RKO (cell line): Measurements from ENCODE around the gene CKMT2.

ENCODE experiments used
- DNase-seq: peaks from one replicate; pipeline ENCODE4 v3.0.0-alpha.2; 2016; ENCODE audit warnings: low spot score

CKMT2 gene

DNA sequence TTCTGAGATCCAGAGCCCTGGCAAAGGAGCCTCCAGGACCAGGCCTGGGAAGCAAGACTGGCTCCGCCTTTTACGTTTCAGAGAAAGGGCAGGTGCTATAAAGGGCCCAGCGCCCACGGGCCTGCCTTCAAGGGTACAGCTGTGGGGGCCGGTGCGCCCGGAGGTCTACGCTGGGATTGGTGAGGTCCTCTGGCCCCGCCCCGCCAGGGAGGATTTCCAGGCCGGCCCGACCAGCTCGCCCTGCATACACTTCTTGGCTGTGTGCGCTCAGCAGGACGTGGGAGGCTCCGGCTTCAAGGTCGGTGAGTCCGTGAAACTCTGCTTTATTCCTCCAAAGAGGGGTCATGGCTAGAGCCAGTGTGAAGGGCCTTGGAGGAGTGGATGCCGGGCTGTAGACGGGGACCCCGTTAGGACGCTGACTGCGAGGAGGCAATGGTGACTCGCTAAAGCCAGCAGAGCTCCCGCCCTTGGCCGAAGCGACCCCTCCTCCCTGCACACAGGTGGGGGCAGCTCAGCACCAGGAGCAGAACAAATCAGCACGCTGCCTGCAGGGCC lies at the start of gene CKMT2:
Gene CKMT2 (plus strand): TSS at position 243 of the 555 bp plus-strand sequence. CDS start 17,811 bp downstream, outside the sequence.
- DNase-seq: no peak

DNA sequence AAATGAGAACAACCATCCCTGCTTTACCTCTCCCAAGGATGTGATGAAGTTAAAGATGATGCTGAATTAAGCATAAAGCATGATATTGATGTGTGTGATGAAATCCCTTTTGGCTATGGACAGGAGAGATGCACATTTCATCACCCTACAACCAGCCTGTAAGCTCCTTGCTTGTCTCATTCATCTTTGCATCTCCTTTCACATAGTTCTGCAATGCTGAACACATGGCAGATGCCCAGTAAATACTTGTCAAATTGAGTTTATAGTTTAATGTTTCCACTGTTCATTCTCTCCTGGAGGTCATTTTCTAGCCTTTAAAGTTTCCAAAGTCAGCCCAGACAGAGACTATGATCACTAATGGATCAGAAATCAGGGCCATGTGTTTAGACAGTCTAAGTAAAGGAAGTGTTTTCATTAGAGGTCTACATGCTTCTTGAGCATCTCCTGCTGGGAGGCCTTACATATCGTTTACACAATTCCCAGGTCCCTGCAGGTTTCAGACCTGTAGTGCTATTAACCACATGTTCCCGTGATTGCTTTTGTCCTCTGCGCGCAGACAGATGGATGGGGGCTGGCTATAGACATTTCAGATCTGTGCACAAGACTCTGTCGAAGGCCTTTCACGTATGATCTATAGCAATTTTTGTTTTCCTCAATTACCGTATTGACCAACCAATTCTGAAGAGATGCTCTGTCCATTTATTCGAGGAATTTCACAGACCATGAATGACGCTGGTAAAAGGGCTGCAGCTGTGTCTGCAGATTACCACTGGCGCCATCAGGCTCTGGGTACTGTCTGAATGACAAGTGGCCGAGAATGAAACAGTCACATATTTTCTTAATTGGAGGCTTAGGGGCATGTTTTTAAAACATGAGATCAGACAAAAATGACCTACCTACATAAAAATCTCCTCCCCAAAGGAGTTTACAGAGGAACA lies 49.0 kb upstream of the CKMT2 start:
- DNase-seq: no peak

DNA sequence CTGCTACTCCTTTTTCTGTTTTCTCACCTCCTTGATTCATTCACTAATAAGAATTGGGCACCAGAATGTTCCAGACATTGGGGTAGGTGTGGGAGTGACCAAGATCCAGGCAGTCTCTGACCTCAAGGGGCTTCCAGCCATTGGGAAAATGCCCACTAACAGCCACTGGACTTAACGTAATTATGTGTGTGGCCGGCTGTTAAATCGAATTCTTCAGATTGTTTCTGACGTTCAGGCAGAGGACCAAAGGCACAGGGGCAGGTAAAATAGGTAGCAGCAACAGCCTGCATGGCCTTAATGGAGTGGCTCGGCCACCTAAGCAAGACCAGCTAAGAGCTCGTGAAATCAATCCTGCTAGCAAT lies 48.4 kb upstream of the CKMT2 start:
- no peak for DNase-seq

DNA sequence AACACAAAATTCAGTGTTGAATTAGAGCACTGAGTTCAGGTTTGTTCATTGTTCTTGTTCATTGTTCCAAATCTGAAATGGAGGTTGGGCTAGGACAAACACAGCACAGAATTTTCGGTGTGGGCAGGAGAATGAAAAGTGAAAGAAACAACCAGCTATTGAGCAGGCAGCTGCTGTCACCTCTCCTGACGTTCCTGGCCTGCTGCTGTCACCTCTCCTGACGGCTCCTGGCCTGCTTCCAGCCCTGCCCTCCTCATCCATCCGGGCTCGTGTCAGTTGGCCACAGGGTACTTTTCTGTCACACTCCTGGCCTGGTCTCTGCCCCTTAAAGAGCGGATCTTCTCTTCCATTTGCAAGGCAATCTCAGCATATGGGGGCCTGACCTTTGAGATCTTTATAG lies 45.2 kb upstream of the CKMT2 start:
- DNase-seq: no peak

DNA sequence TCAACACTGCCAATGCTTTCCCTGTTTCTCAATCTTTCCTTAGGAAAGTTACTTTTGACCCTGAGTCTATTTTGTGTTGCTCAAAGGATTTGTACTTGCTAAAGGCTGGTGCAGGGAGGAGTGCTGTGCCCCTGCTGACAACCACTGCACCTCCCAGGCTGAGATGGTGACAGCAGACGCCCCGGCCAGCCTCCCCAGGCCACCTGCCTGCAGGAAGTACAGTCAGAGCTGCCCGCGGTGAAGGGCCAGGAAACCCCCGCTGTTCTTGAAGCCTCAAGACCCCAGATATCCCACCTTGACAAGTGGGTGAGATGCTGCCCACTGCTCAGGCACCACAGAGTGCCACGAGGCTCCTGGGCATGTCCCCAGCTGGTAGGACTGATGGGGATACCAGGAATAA lies 44.2 kb upstream of the CKMT2 start:
- DNase-seq: no peak

DNA sequence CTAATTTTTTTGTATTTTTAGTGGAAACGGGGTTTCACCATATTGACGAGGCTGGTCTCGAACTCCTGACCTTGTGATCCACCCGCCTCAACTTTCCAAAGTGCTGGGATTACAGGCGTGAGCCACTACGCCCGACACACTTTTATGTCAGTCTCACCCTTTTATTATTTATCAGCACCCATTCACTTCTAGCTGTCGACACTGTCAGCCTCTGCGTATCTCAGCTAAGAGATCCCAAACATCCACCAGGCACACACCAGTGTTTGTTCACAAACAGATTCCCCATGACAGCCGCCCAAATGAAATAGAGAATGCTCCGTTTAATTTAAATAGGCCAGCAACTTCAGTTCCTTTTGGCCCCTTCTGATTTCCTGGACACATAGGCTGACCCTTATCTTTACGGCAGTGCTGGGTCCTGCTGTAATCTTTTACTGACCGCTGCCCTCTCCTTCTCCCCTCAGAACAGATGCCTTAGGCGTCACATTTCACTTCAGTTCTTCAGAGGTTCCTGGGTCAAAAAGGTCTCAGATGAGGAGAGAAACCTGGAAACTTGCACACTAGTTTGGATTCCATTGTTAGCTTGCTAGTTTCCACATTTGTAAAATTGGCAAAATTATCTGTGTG lies 43.1 kb upstream of the CKMT2 start:
- DNase-seq: no peak

DNA sequence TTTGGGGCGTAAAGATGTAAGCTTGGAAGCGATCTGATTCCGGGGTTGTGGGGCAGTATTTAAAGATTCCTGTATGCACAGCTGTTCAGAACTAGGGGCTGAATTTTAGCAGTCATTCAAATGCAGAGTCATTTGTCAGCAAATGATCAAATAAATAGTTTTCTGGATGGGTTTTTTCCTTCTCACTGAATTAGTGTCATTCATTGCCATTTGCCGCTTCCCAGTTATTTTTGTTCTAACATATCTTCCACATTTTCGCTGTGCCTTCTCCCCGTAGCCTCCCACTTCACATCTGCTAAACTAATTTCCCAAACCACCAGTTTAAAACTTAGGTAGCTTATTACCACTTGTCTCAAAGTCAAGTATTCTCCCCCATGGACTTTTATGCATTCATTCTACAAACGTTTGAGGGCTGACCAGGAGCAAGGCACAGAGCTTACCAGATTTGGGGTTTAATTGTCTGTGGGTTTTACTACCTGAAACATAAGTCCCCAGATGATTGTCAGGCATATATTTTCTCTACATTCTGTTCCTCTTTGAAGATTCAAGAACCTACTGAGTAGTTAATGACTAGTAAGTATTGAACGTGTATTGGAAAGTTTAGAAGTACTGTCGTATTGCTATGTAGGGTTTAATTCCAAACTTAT lies 41.3 kb upstream of the CKMT2 start:
- no peak for DNase-seq

DNA sequence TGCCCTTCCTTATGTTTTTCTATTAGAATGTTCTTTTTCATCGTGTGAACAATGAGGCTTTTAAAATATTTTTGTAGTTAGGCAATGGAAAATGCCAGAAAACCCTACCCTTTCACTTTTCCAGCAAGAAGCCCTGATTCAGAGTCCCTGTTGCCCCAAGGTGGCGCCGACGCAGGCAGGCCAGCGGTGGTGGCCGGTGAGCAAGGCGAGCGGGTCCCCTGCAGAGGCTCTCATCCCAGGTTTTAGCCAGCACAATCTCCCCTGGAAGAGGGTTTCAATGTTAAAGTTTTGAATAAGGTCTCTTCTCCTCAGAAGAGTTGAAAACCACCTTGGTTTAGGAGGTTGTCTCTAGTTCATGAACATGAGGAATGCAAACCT lies 40.8 kb upstream of the CKMT2 start:
- no peak for DNase-seq

DNA sequence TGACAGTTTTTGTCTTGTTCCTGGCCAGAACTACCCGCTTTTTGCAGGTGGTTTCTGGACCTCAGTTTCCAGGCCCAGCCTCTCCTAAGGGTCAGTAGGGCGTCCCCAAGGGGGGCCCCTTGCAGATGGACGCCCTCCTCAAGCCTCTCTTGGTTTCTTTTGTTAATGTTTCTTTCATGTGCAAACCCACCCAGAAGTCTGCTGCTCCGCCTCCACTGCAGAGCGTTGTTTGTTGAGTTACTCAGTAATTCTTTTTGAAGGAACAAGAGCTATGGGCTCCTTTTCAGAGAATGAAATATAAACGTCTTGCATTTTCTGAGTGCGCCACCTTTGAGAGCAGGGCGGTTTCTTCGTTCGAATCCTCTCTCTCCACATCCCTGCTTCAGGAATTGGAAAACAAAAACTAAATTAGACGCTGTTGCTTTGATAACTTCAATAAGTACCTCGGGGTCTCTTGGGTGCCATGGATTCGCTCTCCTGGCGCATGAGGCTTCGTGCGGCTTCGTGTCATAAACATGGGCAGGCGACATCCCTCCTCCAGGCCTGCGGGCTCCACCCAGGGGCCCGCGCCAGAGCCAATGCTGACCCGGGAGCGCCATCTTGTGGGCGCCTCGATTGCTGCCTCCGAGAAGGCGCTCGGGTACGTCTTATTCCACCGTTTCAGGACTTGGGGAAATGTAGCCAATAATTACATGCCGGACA lies 38.3 kb upstream of the CKMT2 start:
- DNase-seq: peak; percentile 80

DNA sequence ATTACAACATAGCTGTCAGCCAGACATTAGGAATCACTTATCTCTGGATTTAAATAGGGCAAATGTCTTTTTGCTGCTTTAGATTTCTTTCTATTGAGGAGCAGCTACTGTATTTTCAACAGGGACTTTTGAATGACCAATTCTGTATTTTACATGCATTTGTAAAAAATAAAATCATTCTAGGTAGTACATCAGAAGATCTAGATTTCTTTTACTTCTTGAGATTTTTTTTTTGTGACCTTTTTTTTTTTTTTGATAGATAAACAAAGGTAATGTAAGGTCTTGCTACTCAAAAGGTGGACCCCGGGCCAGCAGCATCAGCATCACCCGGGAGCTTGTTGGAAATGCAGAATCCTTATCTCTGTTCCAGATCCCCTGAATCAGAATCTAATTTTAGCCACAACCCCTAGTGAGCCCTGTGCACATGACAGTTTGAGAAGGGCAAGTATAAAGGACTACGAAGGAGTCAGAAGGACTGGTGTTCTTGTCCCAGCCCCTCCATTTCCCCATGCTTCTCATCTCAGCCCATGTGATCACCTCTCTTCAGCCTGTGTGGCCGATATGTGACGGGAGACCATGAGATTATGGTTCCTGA lies 37.7 kb upstream of the CKMT2 start:
- no peak for DNase-seq

DNA sequence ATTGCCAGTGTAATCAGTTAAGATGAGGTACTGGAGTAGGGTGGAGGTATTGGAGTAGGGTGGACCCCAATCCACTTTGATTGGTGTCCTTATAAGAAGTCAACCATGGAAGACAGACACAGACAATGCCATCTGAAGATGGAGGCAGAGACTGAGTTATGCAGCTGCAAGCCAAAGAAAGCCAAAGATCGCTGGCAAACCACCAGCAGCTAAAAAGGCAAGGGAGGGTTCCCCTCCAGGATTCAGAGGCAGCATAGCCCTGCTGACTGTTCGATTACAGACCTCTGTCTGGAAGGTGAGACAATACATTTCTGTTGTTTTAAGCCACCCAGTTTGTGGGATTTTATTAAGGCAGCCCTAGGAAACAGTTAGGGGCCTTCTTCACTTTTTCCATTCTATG lies 30.5 kb upstream of the CKMT2 start:
- DNase-seq: no peak

DNA sequence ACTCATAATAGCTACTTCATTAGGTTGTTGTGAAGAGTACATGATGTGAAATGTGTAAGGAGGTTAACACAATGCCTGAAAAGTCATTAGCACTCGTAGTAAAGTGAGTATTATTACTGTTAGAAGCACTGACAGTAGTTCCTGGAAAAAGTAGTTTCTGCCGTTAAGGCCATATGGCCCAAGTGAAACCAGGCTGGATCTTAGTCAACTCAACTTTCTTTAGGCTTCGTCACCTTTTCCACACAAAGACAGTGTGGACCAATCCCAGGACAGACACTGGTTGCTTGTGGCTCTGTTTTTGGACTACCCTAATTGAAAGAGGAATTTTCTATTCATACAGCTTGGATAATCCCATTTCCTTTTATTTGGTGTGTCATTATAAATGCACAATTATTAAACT lies 29.4 kb upstream of the CKMT2 start:
- no peak for DNase-seq

DNA sequence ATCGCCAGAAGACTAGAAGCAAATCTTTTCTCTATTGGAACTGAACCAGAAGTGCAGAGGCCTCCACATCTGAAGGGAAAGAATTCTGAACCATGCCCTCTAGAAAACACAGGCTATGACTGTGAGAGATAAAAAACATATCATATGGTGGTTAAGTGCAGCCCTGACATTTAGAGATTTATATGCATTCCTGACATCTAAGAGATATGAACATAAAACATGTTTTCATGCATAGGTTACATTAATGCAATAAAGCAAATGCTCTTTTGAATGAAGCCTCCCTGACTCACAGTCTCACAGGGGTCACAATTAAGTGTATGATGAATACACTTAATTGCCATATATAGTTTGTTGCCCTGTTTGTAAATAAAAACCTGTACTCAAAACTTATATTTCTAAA lies 28.9 kb upstream of the CKMT2 start:
- DNase-seq: no peak

DNA sequence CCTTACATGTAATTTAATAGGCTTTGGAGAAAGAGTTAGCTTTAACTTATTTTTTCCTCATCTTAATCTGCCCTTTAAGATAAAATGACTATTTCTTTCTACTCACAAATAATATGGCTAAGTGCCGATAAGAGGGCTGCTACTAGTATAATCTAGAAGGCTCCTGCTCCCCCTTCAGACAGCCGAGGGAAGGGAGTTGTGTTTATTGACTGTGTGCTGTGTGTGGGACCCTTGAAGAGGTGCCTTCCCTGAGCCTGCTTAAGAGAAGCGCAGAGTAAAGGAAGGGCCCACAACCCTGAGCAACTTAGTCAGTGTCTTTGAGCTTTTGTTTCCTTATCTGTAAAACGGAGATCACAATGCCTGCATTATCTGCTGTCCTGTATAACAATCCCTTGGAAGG lies 28.1 kb upstream of the CKMT2 start:
- DNase-seq: no peak

DNA sequence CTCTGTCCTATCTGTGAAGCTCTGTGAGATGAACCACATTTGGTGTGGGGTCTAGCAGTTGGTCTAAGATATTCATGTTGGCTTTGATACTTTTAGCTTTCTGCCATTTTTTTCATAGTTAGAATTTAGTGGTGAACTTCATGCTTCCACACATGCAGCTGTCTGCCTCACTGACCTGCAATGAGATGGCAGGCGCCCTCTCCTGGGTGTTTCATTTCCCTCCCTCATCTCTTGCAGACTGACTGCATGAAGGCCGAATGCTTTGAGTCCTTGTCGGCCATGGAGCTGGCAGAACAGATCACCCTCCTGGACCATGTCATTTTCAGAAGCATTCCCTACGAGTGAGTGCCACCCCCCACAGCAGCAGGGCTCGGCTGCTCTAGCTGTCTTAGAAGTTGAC lies 26.1 kb upstream of the CKMT2 start:
- no peak for DNase-seq

DNA sequence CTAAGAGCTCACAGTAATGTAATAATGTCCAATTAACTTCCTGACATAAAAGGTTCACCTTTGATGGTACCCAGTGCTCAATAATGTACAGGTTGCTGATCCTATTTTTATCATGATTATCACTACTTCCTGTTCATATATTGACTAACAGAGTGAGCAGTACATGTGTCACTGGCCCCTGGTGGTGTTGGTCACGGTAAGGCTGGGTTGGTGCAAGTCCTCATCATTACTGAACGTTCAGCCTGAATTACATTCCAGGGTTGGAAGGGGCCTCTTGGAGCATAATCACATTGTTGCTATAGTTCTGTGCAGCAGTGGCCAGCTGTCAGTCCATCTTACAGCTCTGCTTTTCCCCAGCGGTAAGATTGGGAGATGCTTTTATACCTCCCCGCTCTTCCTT lies 24.2 kb upstream of the CKMT2 start:
- DNase-seq: peak; percentile 57

DNA sequence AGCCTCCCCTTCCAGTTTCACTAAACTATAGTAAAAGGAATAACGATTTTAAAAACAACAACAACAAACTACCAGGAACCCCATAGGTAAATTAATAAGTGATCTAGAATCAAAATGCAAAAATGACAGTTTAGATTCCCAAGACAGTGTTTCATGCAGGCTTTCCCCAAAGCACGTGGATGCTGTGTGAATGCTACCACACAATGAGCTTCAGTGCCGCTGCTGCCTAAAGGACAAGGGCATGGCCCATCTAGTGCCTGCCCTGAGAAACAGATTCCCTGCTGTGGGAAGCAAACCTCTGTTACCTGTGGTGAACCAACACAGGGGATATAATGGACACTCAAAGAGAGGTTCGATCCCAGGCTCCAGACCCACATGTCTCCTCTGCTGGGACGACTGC lies 23.7 kb upstream of the CKMT2 start:
- DNase-seq: no peak

DNA sequence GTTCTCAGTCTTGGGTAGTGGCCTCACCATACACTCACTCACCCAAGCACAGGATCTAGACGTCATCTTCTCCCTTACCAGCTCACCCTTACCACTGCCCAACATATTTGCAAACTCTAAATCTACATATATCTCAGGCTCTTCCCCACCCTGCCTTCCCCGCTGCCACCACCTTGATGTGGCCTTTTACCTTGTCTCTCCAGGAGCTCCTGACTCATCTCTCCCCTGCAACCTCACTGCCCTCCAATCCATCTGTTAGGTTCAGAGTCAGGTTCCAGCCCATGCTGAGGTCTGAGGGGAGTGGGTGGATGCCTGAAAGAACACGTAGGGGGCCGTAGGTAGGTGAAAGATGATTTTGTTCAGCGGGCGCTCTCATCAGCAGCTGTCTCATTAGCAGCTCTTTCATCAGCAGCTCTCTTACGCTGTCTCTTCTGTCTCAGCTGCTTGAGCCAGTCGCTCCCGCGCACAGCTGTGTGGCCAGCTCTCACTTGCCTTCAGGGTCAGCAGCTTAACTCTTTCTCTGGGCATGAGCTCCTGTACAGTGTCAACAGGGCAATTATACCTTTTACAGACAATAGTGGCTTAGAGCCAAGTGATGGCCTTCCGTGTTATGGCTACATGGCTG lies 23.1 kb upstream of the CKMT2 start:
- no peak for DNase-seq

DNA sequence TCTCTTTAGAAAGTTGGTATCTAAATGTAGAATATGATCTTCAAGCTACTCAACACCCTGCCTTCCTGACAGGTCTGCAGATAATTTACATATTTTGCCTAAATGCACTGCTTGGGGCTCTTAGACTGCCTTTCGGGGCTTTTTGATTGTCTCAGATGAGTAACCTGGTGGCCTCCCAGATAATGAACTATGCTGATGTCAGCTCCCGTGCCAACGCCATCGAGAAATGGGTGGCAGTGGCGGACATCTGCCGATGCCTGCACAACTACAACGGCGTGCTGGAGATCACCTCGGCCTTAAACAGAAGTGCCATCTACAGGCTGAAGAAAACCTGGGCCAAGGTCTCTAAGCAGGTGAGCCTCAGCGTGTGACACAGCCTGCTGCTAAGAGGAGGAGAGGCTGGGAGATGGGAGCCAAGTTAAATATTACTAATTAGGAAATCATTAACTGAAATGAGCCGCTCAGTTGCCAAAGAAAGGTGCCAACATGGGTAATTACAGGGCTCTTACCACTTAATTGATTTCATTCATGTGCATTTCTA lies 20.8 kb upstream of the CKMT2 start:
- no peak for DNase-seq

DNA sequence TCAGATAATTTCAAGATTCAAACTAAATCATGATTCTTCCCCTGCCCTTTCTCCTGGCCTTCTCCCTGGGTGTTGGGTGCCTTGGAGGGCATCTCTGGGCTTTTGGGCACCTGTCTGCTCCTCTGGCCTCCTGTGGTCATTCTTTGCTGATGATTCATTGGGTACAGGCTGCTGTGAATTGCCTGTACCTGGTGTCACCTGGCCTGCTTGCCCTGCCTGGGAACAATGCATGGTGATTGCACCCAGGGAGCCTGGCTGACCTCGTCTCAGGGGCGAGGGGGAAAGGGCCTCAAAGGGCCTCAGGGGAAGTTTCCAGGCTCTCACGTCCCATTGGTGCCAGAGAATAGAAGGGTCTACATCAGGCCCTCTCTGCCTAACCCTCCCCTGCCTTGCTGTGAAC lies 20.1 kb upstream of the CKMT2 start:
- DNase-seq: no peak

DNA sequence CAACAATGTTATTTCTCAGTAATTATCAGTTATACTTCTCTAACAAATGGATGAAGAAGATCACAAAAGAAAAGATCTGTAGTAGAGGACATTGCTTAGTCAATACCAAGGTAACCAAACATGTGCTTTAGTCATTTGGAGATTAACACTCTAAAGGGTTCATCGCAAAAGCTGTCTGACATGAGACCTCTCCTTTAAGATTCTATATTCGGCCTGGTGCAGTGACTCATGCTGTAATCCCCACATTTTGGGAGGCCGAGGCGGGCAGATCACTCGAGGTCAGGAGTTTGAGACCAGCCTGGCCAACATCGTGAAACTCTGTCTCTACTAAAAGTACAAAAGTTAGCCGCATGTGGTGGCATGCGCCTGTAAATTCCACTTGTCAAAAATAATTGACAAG lies 18.3 kb upstream of the CKMT2 start:
- no peak for DNase-seq
